Adipose tissue (tissue), 3 donors: ENCODE measurements around the gene KRTAP9-3. TPM values are rescaled to one million over a fixed set of nuclear protein-coding genes. Genes with fewer than 3 reads are reported as not detected.

ENCODE experiments used
- polyA plus RNA-seq, 3 donors: library from polyadenylated mRNA; stranded (reverse); fragments of 200-250 nt; gene quantifications; one replicate each; pipeline ENCODE4 v1.2.3, GENCODE V29; 2013
- donor health status: healthy with polysubstance abuse.
- donor health status: Bipolar disorder and iron deficiency.
- donor health status: healthy.

KRTAP9-3 gene
- polyA plus RNA-seq, 3 donors = not detected

Other genes starting within 250 kb of the KRTAP9-3 start
- gene KRT40, start 248.1 kb upstream of the KRTAP9-3 start, polyA plus RNA-seq = under 1 TPM in 1 of 3 donors, not detected in 2; 0.15 TPM
- gene KRTAP3-3, start 238.3 kb upstream of the KRTAP9-3 start, polyA plus RNA-seq = not detected
- not detected for gene KRTAP3-2, start 232.5 kb upstream of the KRTAP9-3 start, polyA plus RNA-seq
- gene KRTAP3-1, start 223.3 kb upstream of the KRTAP9-3 start, polyA plus RNA-seq = not detected
- under 1 TPM in 1 of 3 donors, not detected in 2; 0.07 TPM for gene KRTAP1-5, start 205.2 kb upstream of the KRTAP9-3 start, polyA plus RNA-seq
- gene KRTAP1-4, start 202.3 kb upstream of the KRTAP9-3 start, polyA plus RNA-seq = not detected
- not detected for gene KRTAP1-3, start 197.6 kb upstream of the KRTAP9-3 start, polyA plus RNA-seq
- gene KRTAP1-1, start 191.0 kb upstream of the KRTAP9-3 start, polyA plus RNA-seq = not detected
- not detected for gene KRTAP2-1, start 185.1 kb upstream of the KRTAP9-3 start, polyA plus RNA-seq
- gene KRTAP2-2, start 177.2 kb upstream of the KRTAP9-3 start, polyA plus RNA-seq = not detected
- gene KRTAP2-3, start 172.3 kb upstream of the KRTAP9-3 start, polyA plus RNA-seq = not detected
- gene KRTAP2-4, start 166.6 kb upstream of the KRTAP9-3 start, polyA plus RNA-seq = not detected
- not detected for gene KRTAP4-7, start 148.3 kb upstream of the KRTAP9-3 start, polyA plus RNA-seq
- not detected for gene KRTAP4-8, start 134.3 kb upstream of the KRTAP9-3 start, polyA plus RNA-seq
- gene KRTAP4-16, start 130.2 kb upstream of the KRTAP9-3 start, polyA plus RNA-seq = not detected
- gene KRTAP4-9, start 127.1 kb upstream of the KRTAP9-3 start, polyA plus RNA-seq = not detected
- not detected for gene KRTAP4-11, start 114.1 kb upstream of the KRTAP9-3 start, polyA plus RNA-seq
- not detected for gene KRTAP4-12, start 108.3 kb upstream of the KRTAP9-3 start, polyA plus RNA-seq
- not detected for gene KRTAP4-6, start 91.9 kb upstream of the KRTAP9-3 start, polyA plus RNA-seq
- not detected for gene KRTAP4-5, start 82.6 kb upstream of the KRTAP9-3 start, polyA plus RNA-seq
- gene KRTAP4-4, start 71.7 kb upstream of the KRTAP9-3 start, polyA plus RNA-seq = not detected
- gene KRTAP4-3, start 64.2 kb upstream of the KRTAP9-3 start, polyA plus RNA-seq = not detected
- not detected for gene KRTAP4-2, start 54.2 kb upstream of the KRTAP9-3 start, polyA plus RNA-seq
- gene KRTAP4-1, start 47.5 kb upstream of the KRTAP9-3 start, polyA plus RNA-seq = not detected
- not detected for gene KRTAP9-1, start 42.6 kb upstream of the KRTAP9-3 start, polyA plus RNA-seq
- gene KRTAP9-2, start 5.8 kb upstream of the KRTAP9-3 start, polyA plus RNA-seq = not detected
- gene KRTAP9-8, start 5.5 kb downstream of the KRTAP9-3 start, polyA plus RNA-seq = not detected
- not detected for gene KRTAP9-4, start 17.2 kb downstream of the KRTAP9-3 start, polyA plus RNA-seq
- not detected for gene KRTAP9-9, start 22.9 kb downstream of the KRTAP9-3 start, polyA plus RNA-seq
- gene KRTAP9-6, start 32.9 kb downstream of the KRTAP9-3 start, polyA plus RNA-seq = not detected
- not detected for gene KRTAP9-7, start 43.2 kb downstream of the KRTAP9-3 start, polyA plus RNA-seq
- gene KRTAP29-1, start 70.4 kb downstream of the KRTAP9-3 start, polyA plus RNA-seq = not detected
- not detected for gene KRTAP16-1, start 76.9 kb downstream of the KRTAP9-3 start, polyA plus RNA-seq
- gene KRTAP17-1, start 83.3 kb downstream of the KRTAP9-3 start, polyA plus RNA-seq = not detected
- gene KRT33A, start 118.4 kb downstream of the KRTAP9-3 start, polyA plus RNA-seq = not detected
- gene KRT33B, start 137.4 kb downstream of the KRTAP9-3 start, polyA plus RNA-seq = not detected
- gene KRT34, start 149.9 kb downstream of the KRTAP9-3 start, polyA plus RNA-seq = under 1 TPM in 1 of 3 donors, not detected in 2; 0.07 TPM
- not detected for gene KRT31, start 165.2 kb downstream of the KRTAP9-3 start, polyA plus RNA-seq
- gene KRT37, start 192.1 kb downstream of the KRTAP9-3 start, polyA plus RNA-seq = not detected
- gene KRT38, start 208.5 kb downstream of the KRTAP9-3 start, polyA plus RNA-seq = not detected
- under 1 TPM in 1 of 3 donors, not detected in 2; 0.03 TPM for gene KRT32, start 234.9 kb downstream of the KRTAP9-3 start, polyA plus RNA-seq
- not detected for gene KRT35, start 248.7 kb downstream of the KRTAP9-3 start, polyA plus RNA-seq